Adrenal gland (tissue), 12 donors: ENCODE data around the gene ATG9B. TPM values are rescaled to one million over a fixed set of nuclear protein-coding genes. Genes with fewer than 3 reads are reported as not detected.
A peak's percentile ranks its signal among the peaks of the same experiment; 100 is the strongest.
"Not testable (repeated sequence)": the region's sequence is repeated elsewhere in the genome, so short reads cannot be mapped to it uniquely, and the experiment has no call there.

ENCODE experiments used
- DNase-seq, 7 donors: peaks; one replicate each; pipeline ENCODE4 v3.0.0-alpha.2; 2019 to 2020
- H3K27ac ChIP-seq, 5 donors: fragments of 200-600 bp; sonication (generic) in 4 of 5; 1 replicate in 3 of 5; 2 replicates in 2 of 5; pipeline versions ENCODE4 v1.5.1 to v1.8.0; 2016 to 2020; ENCODE audit warnings: mild to moderate bottlenecking in 1 of 5
- H3K27me3 ChIP-seq: fragments of 200-600 bp; 2 replicates; pipeline ENCODE4 v1.8.0; 2021
- H3K36me3 ChIP-seq, 2 donors: fragments of 200-600 bp; replicated peaks in 1 of 2; 1 replicate in 1 of 2; 2 replicates in 1 of 2; pipeline versions ENCODE4 v1.5.1 to v1.8.0; 2018 to 2022
- H3K4me1 ChIP-seq, 2 donors: fragments of 200-600 bp; replicated peaks in 1 of 2; 1 replicate in 1 of 2; 2 replicates in 1 of 2; pipeline versions ENCODE4 v1.5.1 to v1.8.0; 2018 to 2021
- H3K4me3 ChIP-seq, 4 donors: fragments of 200-600 bp; sonication (generic) in 3 of 4; one replicate each; pipeline ENCODE4 v1.5.1; 2016 to 2018
- H3K9me3 ChIP-seq, 3 donors: fragments of 200-600 bp; sonication (generic) in 1 of 3; replicated peaks in 1 of 3; 1 replicate in 2 of 3; 2 replicates in 1 of 3; pipeline versions ENCODE4 v1.5.1 to v1.8.0; 2016 to 2021
- POLR2A ChIP-seq, 2 donors: fragments of 450-650 bp; IDR thresholded peaks; one replicate each; pipeline ENCODE4 v1.6.1; 2017; ENCODE audit warnings: antibody characterized with exemption in 2 of 2, mild to moderate bottlenecking in 2 of 2, moderate library complexity in 1 of 2
- WGBS, 4 donors: extraction: QIAGEN DNeasy Blood & Tissue Kit in 2 of 4; methylation state at CpG; one replicate each; pipeline versions ENCODE4 v1.1.5 to v1.1.7; 2013 to 2017; 5-methylcytosine and 5-hydroxymethylcytosine counted together
- intact Hi-C, 2 donors: fragments of 100-400 bp; cut with DNase I; formaldehyde crosslinking; loops; one replicate each; pipeline versions ENCODE4 v1.14.1 to v1.15.0; 2022 to 2023
- polyA plus RNA-seq, 3 donors: library from polyadenylated mRNA; stranded (reverse); fragments of 200-250 nt in 2 of 3; fragments of 350-450 nt in 1 of 3; fragmentation: Illumina TruSeq in 1 of 3; extraction: RNeasy Lipid Tissue Mini Kit (QIAGEN cat#74804) in 1 of 3; gene quantifications; one replicate each; pipeline ENCODE4 v1.2.3, GENCODE V29; 2013 to 2014
- total RNA-seq, 9 donors: library from RNA; depleted of rRNA in 4 of 9; stranded (reverse); fragments of >200 nt in 4 of 9; fragments of 120-200 nt in 1 of 9; fragmentation: NEBNext Ultra II Directional in 1 of 9; extraction: Animal tissue kit (Norgen Biotek cat#: 25700) in 1 of 9; gene quantifications; one replicate each; pipeline versions ENCODE4 v1.1.0 to v1.2.4, GENCODE V29; 2013 to 2023
- TF ChIP-seq, protein P1 (sequence below), 6 experiments: fragments of 450-650 bp in 4 of 6; fragments of 200-600 bp in 2 of 6; sonication (generic) in 1 of 6; IDR thresholded peaks; 1 replicate in 5 of 6; 2 replicates in 1 of 6; pipeline versions ENCODE4 v1.5.1 to v1.8.0; 2016 to 2021; ENCODE audit warnings: antibody characterized with exemption in 6 of 6, mild to moderate bottlenecking in 2 of 6, moderate library complexity in 1 of 6
- donor health status: healthy with polysubstance abuse.
- donor health status: Bipolar disorder and iron deficiency.
- donor health status: DM: yes; HTN: yes; CAD: no.
- donor health status: DM: no; HTN: no; CAD: no.
- donor health status: DM: no; HTN: no; CAD: no.
- donor health status: DM: yes; HTN: yes; CAD: no.

Gene ATG9B
- total and polyA plus RNA-seq, 12 donors: 0.23 to 7.8 (median 0.46) TPM; not detected in 2

DNA sequence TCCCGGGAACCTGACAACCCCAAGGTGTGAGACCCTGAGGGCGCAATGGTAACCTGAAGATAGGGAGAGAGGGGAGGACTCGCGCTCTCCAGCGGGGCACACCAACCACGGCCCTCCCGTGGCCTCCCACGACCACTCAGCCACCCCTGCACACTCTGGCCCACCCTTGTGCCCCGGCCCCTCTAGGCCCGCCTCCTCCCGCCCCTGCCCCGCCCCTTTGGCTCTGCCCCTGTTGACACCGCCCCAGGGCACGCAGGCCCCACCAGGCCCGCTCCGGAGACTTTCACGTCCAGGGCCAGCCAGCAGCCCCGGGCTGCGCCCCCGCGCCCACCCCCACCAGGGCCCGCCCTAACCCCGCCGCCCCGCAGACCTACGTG is 10.9 kb downstream of the ATG9B start:
- 17 to 40% (median 30%) methylated on average over 1 to 25 of the region's 26 CpGs; no CpG with 5 or more reads in 1 of the 4 donors for WGBS, 4 donors
- Histone ChIP-seq H3K27me3 (peaks cover 21% of the 10 kb centered on the region), H3K4me3 (peak overlapping the region in 1 of 4 donors; percentile 25), H3K27ac (no peak overlapping the region), H3K9me3 (no peaks in the 10 kb centered on the region), H3K4me1 (peaks cover 0 to 6% of the 10 kb centered on the region in 2 donors), H3K36me3 (no peaks in the 10 kb centered on the region)
- no peak for DNase-seq
- intact Hi-C loops: no loop called here
- TF ChIP-seq, protein P1, sequence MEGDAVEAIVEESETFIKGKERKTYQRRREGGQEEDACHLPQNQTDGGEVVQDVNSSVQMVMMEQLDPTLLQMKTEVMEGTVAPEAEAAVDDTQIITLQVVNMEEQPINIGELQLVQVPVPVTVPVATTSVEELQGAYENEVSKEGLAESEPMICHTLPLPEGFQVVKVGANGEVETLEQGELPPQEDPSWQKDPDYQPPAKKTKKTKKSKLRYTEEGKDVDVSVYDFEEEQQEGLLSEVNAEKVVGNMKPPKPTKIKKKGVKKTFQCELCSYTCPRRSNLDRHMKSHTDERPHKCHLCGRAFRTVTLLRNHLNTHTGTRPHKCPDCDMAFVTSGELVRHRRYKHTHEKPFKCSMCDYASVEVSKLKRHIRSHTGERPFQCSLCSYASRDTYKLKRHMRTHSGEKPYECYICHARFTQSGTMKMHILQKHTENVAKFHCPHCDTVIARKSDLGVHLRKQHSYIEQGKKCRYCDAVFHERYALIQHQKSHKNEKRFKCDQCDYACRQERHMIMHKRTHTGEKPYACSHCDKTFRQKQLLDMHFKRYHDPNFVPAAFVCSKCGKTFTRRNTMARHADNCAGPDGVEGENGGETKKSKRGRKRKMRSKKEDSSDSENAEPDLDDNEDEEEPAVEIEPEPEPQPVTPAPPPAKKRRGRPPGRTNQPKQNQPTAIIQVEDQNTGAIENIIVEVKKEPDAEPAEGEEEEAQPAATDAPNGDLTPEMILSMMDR (IDR thresholded peaks at IDR 0.05): no peak
- TF ChIP-seq POLR2A (IDR thresholded peaks at IDR 0.05): no peak

DNA sequence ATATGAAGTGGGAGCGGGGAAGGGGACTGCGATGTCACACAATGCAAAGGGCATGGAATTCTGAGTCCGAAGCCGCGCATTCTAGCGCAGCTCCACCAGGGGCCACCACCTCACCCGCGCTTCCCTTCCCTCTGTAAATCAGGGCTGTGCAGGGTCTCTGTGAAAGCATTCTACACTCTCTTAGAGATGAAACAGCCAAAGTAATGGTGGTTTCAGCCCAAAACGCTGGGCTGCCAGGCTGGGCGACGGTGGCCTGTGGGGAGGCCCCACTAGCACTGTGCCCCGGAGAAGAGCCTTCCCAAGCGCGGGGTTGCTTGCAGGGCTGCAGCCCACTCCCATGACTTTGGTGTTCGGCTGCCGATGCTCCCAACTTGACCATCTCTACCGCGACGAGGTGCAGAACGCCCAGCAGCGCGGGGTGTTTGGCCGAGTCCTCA is 11.4 kb downstream of the ATG9B start:
- peaks cover 0 to 2% of the 10 kb centered on the region in 2 donors for H3K4me1 ChIP-seq
- H3K4me3 ChIP-seq: no peak overlapping the region
- WGBS, 4 donors: 33 to 48% (median 36%) methylated on average over 10 to 23 of the region's 23 CpGs
- no peak overlapping the region for H3K27ac ChIP-seq
- no peaks in the 10 kb centered on the region for H3K36me3 ChIP-seq
- no peaks in the 10 kb centered on the region for H3K9me3 ChIP-seq
- no peak for DNase-seq
- H3K27me3 ChIP-seq: peaks cover 20% of the 10 kb centered on the region
- intact Hi-C loops: no loop called here
- TF ChIP-seq, protein P1 (IDR thresholded peaks at IDR 0.05): peak in 4 of 6 experiments; percentile 28 to 42 (median 37)
- TF ChIP-seq POLR2A (IDR thresholded peaks at IDR 0.05): no peak

DNA sequence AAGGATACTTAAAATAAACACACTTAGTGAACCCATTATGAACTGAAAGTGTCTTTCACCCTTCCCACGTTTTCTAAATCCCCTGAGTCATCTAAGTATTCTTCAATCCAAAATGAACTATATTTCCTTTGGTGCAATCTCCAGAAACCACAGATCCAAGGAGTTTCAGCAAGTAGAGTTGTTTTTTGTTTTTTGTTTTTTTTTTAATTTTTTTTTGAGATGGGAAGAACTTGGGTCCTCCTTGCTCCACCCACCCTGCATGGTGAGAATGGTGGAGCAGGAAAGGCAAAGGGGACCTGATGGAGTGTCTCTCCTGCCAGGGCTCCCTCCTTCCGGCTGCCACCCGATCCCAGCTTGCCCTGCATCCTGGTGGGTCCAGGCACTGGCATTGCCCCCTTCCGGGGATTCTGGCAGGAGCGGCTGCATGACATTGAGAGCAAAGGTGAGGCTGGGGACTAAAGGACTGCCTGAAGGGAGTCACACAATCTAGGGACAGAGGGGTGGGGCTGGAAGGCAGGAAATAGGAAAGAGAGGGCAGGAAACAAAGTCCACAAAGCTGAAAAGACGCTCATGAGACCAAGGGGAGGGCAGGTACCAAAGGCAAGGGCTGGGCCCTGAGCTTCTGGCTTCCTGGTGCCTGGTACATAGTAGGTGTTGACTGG is 12.1 kb downstream of the ATG9B start:
- H3K27me3 ChIP-seq: peaks cover 17% of the 10 kb centered on the region
- H3K9me3 ChIP-seq: no peaks in the 10 kb centered on the region
- H3K36me3 ChIP-seq: no peaks in the 10 kb centered on the region
- H3K4me3 ChIP-seq: no peak overlapping the region
- no peak for DNase-seq
- no peak for TF ChIP-seq POLR2A (IDR thresholded peaks at IDR 0.05)
- TF ChIP-seq, protein P1 (IDR thresholded peaks at IDR 0.05): no peak
- no peaks in the 10 kb centered on the region for H3K4me1 ChIP-seq
- WGBS, 4 donors: 67 to 72% (median 69%) methylated on average over 6 of the region's 6 CpGs
- no peak overlapping the region for H3K27ac ChIP-seq
- intact Hi-C loops: no loop called here

DNA sequence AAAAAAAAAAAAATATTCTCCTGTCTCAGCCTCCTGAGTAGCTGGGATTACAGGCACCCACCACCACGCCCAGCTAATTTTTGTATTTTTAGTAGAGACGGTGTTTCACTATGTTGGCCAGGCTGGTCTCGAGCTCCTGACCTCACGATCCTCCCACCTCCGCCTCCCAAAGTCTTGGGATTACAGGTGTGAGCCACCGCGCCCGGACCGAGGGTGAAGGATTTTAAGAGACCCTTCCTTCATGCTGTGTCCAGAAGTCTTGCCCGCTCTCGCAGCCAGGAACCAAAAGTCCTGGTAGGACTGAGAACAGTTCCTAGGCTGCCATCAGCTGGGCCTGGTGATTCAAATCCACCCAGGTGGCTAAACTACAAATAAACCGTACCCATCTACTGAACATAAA is 12.7 kb downstream of the ATG9B start:
- H3K27ac ChIP-seq, DNase-seq, intact Hi-C loops, H3K4me3 ChIP-seq, H3K4me1 ChIP-seq, H3K9me3 ChIP-seq, H3K36me3 ChIP-seq: not testable (repeated sequence)
- WGBS, 4 donors: 83 to 86% (median 85%) methylated on average over 11 to 12 of the region's 12 CpGs
- H3K27me3 ChIP-seq: peaks cover 15% of the 10 kb centered on the region

DNA sequence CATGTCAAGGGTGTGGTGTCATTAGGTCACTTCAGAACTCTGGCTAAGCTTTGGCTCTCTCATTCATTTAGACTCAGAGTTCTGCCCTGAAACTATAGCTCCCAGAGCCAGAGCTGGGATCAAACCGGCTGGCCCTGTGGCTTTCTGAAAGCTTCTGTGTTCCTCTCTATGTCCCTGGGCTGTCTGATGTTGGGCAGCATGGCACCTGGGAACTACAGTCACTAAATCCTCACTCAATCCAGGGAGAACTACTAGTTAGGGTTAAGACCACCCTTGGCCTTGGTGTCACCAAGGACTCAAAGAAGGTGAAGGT is 13.2 kb downstream of the ATG9B start:
- Histone ChIP-seq H3K27ac (no peak overlapping the region), H3K4me3 (no peak overlapping the region), H3K4me1 (no peaks in the 10 kb centered on the region), H3K27me3 (peaks cover 15% of the 10 kb centered on the region), H3K36me3 (no peaks in the 10 kb centered on the region), H3K9me3 (no peaks in the 10 kb centered on the region)
- TF ChIP-seq POLR2A (IDR thresholded peaks at IDR 0.05): no peak
- TF ChIP-seq, protein P1 (IDR thresholded peaks at IDR 0.05): no peak
- intact Hi-C loops: no loop called here
- 50 to 53% (median 50%) methylated on average over 1 of the region's 1 CpG for WGBS, 4 donors
- DNase-seq: no peak
